Erythroblast (primary cell): ENCODE measurements around the gene FOXL3.

Experiments used
- GATA1 ChIP-seq: IDR thresholded peaks from 2 replicates; pipeline ENCODE4 v1.6.1; 2011; ENCODE audit warnings: low read depth, mild to moderate bottlenecking, control low read depth, low read length, moderate library complexity
- POLR2A ChIP-seq: IDR thresholded peaks from 2 replicates; pipeline ENCODE4 v1.6.1; 2011; ENCODE audit warnings: mild to moderate bottlenecking, low read length

DNA sequence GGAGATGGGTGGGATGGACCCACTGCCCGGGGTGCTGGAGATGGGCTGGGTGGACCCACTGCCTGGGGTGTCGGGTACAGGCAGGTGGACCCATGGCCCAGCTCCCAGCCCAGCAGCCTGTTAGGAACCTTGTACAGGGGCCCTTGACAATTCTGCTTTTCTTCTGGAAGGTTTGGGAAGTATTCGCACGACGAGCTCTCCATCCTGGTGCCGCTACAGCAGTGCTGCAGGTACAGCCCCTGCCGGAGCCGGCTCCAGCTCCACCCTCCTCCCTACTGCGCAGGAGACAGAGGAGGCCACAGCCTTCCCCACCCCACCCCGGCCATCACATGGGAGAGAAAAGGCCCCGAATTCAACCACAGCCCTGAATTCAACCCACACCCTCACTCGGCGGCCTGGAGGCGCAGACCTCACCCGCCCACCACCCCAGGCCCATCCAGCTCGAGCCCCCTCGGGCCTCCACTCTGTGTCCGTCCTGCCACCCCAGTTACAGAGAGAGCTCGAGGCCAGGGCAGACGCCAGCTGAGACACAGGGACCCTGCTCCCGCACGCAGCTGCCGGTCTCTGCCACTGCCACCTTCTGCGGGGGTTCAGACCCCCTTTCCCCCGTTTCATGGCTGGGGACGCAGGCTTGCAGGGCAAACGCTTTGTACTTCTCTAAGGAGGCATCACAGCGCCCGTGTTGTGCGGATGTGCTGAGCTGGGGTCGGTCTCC, 31.3 kb upstream of the FOXL3 start:
- TF ChIP-seq POLR2A (no peak), GATA1 (no peak)
